A673 (cell line): ENCODE data around the gene DCAF17. TPM values are rescaled to one million over a fixed set of nuclear protein-coding genes. Genes with fewer than 3 reads are reported as not detected.

ENCODE experiments used
- BruUV-seq: library from RNA; stranded (reverse); fragments of 400-500 nt; replicated peaks from 2 replicates; lab custom pipeline; 2021; lab: Mats Ljungman, UMichigan
- CTCF ChIA-PET: fragments of 300-600 bp; sonication (Branson Sonifier 250); formaldehyde crosslinking; loops from one replicate; lab custom pipeline; 2022; ENCODE audit warnings: antibody characterized with exemption; lab: Charles Lee
- POLR2A ChIA-PET: fragments of 300-600 bp; sonication (Branson Sonifier 250); formaldehyde crosslinking; loops from one replicate; lab custom pipeline; 2022; ENCODE audit warnings: antibody characterized with exemption; ENCODE audit not compliant: low non-redundant PET; lab: Charles Lee
- DNase-seq: peaks from one replicate; pipeline ENCODE4 v3.0.0-alpha.2; 2015; ENCODE audit warnings: low spot score
- H3K27ac ChIP-seq: fragments of 200-600 bp; sonication (generic); 2 replicates; pipeline ENCODE4 v1.5.1; 2016; ENCODE audit warnings: mixed run types, low read depth, mild to moderate bottlenecking, mixed read lengths, antibody characterized with exemption, low read length; ENCODE audit not compliant: poor library complexity, severe bottlenecking
- H3K27me3 ChIP-seq: fragments of 200-600 bp; sonication (generic); replicated peaks from 2 replicates; pipeline ENCODE4 v1.6.1; 2017; ENCODE audit warnings: mixed run types, low read depth, mild to moderate bottlenecking, mixed read lengths, antibody characterized with exemption, low read length; ENCODE audit not compliant: insufficient read depth, poor library complexity
- H3K36me3 ChIP-seq: fragments of 200-600 bp; sonication (generic); 2 replicates; pipeline ENCODE4 v1.6.1; 2016; ENCODE audit warnings: mixed run types, mild to moderate bottlenecking, mixed read lengths, antibody characterized with exemption, low read length; ENCODE audit not compliant: insufficient read depth, poor library complexity, severe bottlenecking
- H3K4me1 ChIP-seq: fragments of 200-600 bp; sonication (generic); 2 replicates; pipeline ENCODE4 v1.6.1; 2017; ENCODE audit warnings: mixed run types, mild to moderate bottlenecking, mixed read lengths, antibody characterized with exemption, low read length; ENCODE audit not compliant: insufficient read depth, poor library complexity, severe bottlenecking
- H3K4me3 ChIP-seq: fragments of 200-600 bp; sonication (generic); 2 replicates; pipeline ENCODE4 v1.5.1; 2016; ENCODE audit warnings: low read depth, mixed run types, mild to moderate bottlenecking, mixed read lengths, low read length; ENCODE audit not compliant: poor library complexity, severe bottlenecking
- H3K9me3 ChIP-seq: fragments of 200-600 bp; sonication (generic); 2 replicates; pipeline ENCODE4 v1.6.1; 2016; ENCODE audit warnings: mixed run types, low read depth, mild to moderate bottlenecking, mixed read lengths, antibody characterized with exemption, low read length; ENCODE audit not compliant: poor library complexity, severe bottlenecking
- EZH2 ChIP-seq: fragments of 200-600 bp; sonication (generic); IDR thresholded peaks from 2 replicates; pipeline ENCODE4 v1.6.1; 2017; ENCODE audit warnings: borderline replicate concordance, low read depth, mild to moderate bottlenecking, mixed read lengths, antibody characterized with exemption, low read length; ENCODE audit not compliant: poor library complexity, severe bottlenecking
- intact Hi-C: fragments of 100-400 bp; cut with micrococcal nuclease; formaldehyde crosslinking; loops from one replicate; pipeline ENCODE4 v1.10.0; 2022; ENCODE audit not compliant: unreplicated experiment
- total RNA-seq: library from RNA; stranded (reverse); gene quantifications from 2 replicates; pipeline ENCODE4 v1.2.3, GENCODE V29; 2021
- TF ChIP-seq, protein P1 (sequence below): fragments of 300-800, 200-600 bp; sonication (generic); conservative IDR thresholded peaks from 2 replicates; pipeline ENCODE4 v1.5.1; 2017; ENCODE audit warnings: low read depth, mild to moderate bottlenecking, antibody characterized with exemption, low read length, moderate library complexity, mixed read lengths

DCAF17 gene
- total RNA-seq, 1 experiment from 2014 or later: 25.0 TPM

GRCh38 chr2:171441470-171441869 lies 7.4 kb downstream of the DCAF17 start:
- TF ChIP-seq, protein P1, sequence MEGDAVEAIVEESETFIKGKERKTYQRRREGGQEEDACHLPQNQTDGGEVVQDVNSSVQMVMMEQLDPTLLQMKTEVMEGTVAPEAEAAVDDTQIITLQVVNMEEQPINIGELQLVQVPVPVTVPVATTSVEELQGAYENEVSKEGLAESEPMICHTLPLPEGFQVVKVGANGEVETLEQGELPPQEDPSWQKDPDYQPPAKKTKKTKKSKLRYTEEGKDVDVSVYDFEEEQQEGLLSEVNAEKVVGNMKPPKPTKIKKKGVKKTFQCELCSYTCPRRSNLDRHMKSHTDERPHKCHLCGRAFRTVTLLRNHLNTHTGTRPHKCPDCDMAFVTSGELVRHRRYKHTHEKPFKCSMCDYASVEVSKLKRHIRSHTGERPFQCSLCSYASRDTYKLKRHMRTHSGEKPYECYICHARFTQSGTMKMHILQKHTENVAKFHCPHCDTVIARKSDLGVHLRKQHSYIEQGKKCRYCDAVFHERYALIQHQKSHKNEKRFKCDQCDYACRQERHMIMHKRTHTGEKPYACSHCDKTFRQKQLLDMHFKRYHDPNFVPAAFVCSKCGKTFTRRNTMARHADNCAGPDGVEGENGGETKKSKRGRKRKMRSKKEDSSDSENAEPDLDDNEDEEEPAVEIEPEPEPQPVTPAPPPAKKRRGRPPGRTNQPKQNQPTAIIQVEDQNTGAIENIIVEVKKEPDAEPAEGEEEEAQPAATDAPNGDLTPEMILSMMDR: no peak
- TF ChIP-seq EZH2: no peak
- Histone ChIP-seq H3K4me1 (no peaks in the 10 kb centered on the region), H3K36me3 (peaks cover 72% of the 10 kb centered on the region), H3K4me3 (no peak overlapping the region), H3K27ac (no peak overlapping the region), H3K9me3 (no peaks in the 10 kb centered on the region), H3K27me3 (no peaks in the 10 kb centered on the region)
- POLR2A ChIA-PET: no interaction called here
- CTCF ChIA-PET: no interaction called here
- intact Hi-C loops: no loop called here
- DNase-seq: no peak
- BruUV-seq: no TSS peak

DNA sequence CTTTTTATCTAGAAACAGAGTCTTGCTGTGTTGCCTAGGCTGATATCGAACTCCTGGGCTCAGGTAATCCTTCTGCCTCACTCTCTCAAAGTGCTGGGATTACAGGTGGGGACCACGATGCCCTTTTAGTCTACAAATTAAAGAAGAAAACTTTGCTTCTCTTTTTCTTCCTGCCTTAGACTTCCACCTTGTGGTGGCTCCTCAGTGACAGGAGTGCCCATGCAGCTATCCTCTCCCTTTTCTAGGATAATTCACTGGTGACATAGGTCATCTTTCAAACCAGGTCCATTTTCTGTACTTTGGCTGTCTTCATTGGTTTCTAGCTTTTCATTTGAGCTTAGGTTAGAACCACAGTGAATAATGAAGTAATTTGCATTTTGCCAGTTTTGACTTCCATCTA lies 13.6 kb downstream of the DCAF17 start:
- ChIA-PET CTCF (no interaction called here), POLR2A (interaction anchor here (0.7 kb wide), 1 partner anchor 547 kb away, joined by 3 read pairs; no protein-coding TSS in a partner anchor)
- peaks cover 73% of the 10 kb centered on the region for H3K36me3 ChIP-seq
- no peak overlapping the region for H3K27ac ChIP-seq
- no peaks in the 10 kb centered on the region for H3K9me3 ChIP-seq
- no peak overlapping the region for H3K4me3 ChIP-seq
- intact Hi-C loops: no loop called here
- no peak for DNase-seq
- BruUV-seq: no TSS peak
- H3K27me3 ChIP-seq: no peaks in the 10 kb centered on the region
- no peaks in the 10 kb centered on the region for H3K4me1 ChIP-seq
- TF ChIP-seq, protein P1: 0 out of 2 replicates have a peak, but pooled peaks have one; percentile 20
- no peak for TF ChIP-seq EZH2

GRCh38 chr2:171451074-171451473 lies 17.0 kb downstream of the DCAF17 start:
- Histone ChIP-seq H3K9me3 (peaks cover 3% of the 10 kb centered on the region), H3K4me1 (no peaks in the 10 kb centered on the region), H3K27me3 (no peaks in the 10 kb centered on the region), H3K4me3 (no peak overlapping the region), H3K27ac (no peak overlapping the region), H3K36me3 (peaks cover 62% of the 10 kb centered on the region)
- TF ChIP-seq, protein P1: no peak
- TF ChIP-seq EZH2: no peak
- BruUV-seq: no TSS peak
- CTCF ChIA-PET: no interaction called here
- DNase-seq: no peak
- intact Hi-C loops: no loop called here
- POLR2A ChIA-PET: no interaction called here
